Epithelial cell of proximal tubule (primary cell): Measurements from ENCODE around the gene ACTG1. TPM values are rescaled to one million over a fixed set of nuclear protein-coding genes. Genes with fewer than 3 reads are reported as not detected.

Source experiments
- DNase-seq: peaks from one replicate; pipeline ENCODE4 v3.0.0-alpha.2; 2011; ENCODE audit warnings: low read depth
- H3K4me3 ChIP-seq: 2 replicates; pipeline ENCODE4 v1.5.1; 2011; ENCODE audit warnings: low read depth, mild to moderate bottlenecking, low read length
- CTCF ChIP-seq: conservative IDR thresholded peaks from 2 replicates; pipeline ENCODE4 v1.5.1; 2012; ENCODE audit warnings: low read depth, mild to moderate bottlenecking, low read length
- total RNA-seq: library from RNA; depleted of rRNA; stranded (reverse); fragments of >200 nt; gene quantifications from 2 replicates; pipeline ENCODE4 v1.2.3, GENCODE V29; 2015

ACTG1 gene
- total RNA-seq, 1 donor from 2014 or later: 8,322 TPM

GRCh38 chr17:81529437-81529803 lies 16.8 kb upstream of the ACTG1 start:
- no peak for TF ChIP-seq CTCF
- H3K4me3 ChIP-seq: no peak overlapping the region
- no peak for DNase-seq

DNA sequence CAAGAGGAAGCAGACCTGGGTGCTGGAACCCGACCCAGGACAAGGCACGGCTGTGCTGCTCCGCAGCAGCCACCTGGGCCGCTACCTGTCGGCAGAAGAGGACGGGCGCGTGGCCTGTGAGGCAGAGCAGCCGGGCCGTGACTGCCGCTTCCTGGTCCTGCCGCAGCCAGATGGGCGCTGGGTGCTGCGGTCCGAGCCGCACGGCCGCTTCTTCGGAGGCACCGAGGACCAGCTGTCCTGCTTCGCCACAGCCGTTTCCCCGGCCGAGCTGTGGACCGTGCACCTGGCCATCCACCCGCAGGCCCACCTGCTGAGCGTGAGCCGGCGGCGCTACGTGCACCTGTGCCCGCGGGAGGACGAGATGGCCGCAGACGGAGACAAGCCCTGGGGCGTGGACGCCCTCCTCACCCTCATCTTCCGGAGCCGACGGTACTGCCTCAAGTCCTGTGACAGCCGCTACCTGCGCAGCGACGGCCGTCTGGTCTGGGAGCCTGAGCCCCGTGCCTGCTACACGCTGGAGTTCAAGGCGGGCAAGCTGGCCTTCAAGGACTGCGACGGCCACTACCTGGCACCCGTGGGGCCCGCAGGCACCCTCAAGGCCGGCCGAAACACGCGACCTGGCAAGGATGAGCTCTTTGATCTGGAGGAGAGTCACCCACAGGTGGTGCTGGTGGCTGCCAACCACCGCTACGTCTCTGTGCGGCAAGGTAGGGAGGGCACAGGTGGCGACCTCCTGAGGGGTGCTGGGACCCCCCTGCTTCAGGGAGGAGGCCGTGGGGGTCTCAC lies 16.2 kb upstream of the ACTG1 start:
- TF ChIP-seq CTCF: no peak
- DNase-seq: no peak
- no peak overlapping the region for H3K4me3 ChIP-seq

DNA sequence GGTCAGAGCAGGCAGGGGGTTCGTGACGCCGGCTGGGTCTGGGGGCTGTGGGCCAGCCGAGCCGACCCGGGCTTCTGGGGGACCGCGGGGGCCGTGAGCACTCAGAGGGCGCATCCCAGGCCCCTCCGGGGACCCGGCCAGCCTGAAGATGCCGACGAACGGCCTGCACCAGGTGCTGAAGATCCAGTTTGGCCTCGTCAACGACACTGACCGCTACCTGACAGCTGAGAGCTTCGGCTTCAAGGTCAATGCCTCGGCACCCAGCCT lies 15.7 kb upstream of the ACTG1 start:
- TF ChIP-seq CTCF: no peak
- no peak for DNase-seq
- H3K4me3 ChIP-seq: no peak overlapping the region

DNA sequence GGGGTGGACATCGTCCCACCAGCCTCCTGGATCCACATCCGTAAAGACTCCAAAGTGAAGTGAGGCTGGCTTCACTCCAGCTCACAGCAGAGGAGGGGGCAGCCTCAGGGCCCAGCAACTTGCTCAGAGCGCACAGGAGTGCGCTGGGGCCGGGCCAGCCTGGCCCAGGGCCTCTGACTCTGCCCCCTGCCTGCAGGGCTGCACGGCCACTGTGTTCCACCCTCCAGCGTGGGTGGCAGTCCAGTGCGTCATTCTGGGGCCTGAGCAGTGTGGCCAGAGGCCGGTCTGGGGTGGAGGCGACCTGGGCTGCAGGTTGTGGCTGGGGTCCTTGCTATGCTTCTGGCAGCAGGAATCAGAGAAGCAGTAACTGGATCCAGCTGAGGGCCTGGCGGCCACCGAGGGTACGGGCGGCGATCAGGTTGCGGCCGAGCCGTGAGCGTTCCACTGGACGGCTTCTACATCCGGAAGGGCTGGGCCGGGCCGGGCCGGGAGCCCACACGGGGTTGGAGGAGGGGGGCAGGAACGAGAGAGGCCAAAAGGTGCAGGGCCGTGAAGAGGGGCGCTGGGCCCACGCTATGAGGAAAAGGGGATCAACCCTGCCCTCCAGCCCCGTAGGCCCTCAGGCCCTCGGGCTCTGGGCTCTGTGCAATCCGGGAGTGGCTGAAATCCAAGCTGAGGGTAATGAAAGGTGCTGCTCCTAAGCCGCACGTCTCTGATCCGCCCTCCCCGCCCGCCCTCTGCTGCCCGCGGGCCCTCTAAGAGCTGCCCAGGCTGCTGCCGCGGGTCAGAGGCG lies 15.2 kb upstream of the ACTG1 start, which contains the start of gene FSCN2:
Gene FSCN2 (plus strand): TSS at position 787 of the 793 bp plus-strand sequence. CDS start 155 bp downstream, outside the sequence.
- H3K4me3 ChIP-seq: no peak within 1 kb of the TSS
- no peak for DNase-seq
- peak; percentile 6 for TF ChIP-seq CTCF

DNA sequence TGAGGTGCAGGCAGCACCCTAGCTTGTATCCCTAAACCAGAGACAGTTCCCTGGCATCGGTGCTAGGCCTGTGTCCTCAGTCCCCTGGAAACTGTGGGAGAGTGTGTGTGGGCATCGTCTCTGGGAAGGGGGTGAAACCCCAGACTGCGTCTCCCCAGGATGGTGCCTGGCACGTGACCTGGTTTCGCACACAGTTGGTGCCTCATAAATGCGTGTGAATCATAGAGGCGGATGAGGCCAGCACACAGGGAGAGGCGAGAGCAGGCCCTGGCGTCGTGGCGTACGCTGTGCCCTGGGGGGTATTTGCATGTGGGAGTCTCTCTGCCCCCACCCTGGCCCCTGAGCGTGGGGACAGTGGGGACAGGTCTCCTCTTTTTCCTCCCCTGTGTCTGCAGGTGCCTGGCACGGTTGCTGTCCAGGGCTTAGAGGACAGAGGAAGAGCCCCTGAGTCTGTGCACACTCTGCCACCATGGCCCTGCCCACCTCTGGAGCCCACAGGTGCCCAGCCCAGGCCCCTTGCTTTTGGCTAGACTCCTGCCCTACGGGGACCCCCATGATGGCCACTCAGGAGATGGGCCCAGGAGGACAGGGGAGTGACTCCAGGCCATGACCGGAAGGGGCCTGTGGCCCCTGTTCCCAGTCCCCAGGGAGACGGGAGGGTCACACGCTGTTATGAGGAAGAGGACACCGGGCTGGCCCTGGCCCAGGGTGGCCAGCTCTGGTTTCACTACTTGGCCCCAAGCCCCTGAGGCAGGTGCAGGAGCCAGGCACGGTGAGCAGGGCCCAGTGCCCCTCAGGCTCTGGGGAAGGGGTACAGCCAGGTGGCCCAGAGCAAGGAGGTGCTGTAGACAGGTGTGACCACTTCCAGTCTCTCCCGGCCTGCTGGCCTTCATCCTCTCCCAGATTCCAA lies 14.3 kb upstream of the ACTG1 start:
- TF ChIP-seq CTCF: no peak
- no peak overlapping the region for H3K4me3 ChIP-seq
- DNase-seq: no peak

DNA sequence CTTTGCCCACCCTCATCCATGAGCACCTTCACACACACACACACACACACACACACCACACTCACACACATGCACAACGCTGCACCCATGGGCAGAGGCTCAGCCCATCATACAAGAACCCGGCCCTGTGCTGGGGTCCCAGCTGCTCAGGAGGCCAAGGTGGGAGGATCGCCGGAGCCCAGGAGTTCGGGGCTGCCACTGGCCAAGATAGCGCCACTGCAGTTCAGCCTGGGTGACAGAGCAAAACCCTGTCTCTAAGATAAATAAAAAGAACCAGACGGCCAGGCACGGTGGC lies 12.2 kb upstream of the ACTG1 start:
- H3K4me3 ChIP-seq: no peak overlapping the region
- no peak for TF ChIP-seq CTCF

More for the DNA sequence above, 12.2 kb upstream of the ACTG1 start:
- no peak for DNase-seq
